C4-2B (cell line): ENCODE results near the gene GLRX.
"Not testable (repeated sequence)": the region's sequence is repeated elsewhere in the genome, so short reads cannot be mapped to it uniquely, and the experiment has no call there.

Experiments
- ZFX ChIP-seq: fragments of 450-650 bp; IDR thresholded peaks from 2 replicates; pipeline ENCODE4 v1.6.1; 2017
- TF ChIP-seq, protein P1 (sequence below): fragments of 450-650 bp; conservative IDR thresholded peaks from 2 replicates; pipeline ENCODE4 v1.5.1; 2017; ENCODE audit warnings: mild to moderate bottlenecking

GRCh38 chr5:95851141-95851540 is 28.6 kb upstream of the GLRX start:
- TF ChIP-seq, protein P1, sequence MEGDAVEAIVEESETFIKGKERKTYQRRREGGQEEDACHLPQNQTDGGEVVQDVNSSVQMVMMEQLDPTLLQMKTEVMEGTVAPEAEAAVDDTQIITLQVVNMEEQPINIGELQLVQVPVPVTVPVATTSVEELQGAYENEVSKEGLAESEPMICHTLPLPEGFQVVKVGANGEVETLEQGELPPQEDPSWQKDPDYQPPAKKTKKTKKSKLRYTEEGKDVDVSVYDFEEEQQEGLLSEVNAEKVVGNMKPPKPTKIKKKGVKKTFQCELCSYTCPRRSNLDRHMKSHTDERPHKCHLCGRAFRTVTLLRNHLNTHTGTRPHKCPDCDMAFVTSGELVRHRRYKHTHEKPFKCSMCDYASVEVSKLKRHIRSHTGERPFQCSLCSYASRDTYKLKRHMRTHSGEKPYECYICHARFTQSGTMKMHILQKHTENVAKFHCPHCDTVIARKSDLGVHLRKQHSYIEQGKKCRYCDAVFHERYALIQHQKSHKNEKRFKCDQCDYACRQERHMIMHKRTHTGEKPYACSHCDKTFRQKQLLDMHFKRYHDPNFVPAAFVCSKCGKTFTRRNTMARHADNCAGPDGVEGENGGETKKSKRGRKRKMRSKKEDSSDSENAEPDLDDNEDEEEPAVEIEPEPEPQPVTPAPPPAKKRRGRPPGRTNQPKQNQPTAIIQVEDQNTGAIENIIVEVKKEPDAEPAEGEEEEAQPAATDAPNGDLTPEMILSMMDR, result not testable (repeated sequence)
- not testable (repeated sequence) for TF ChIP-seq ZFX
